HepG2 (cell line): ENCODE results near the gene MKNK1. TPM values are rescaled to one million over a fixed set of nuclear protein-coding genes. Genes with fewer than 3 reads are reported as not detected.
A peak's percentile ranks its signal among the peaks of the same experiment; 100 is the strongest.

Experiments
- ATAC-seq: fragments of 200-7000 bp; cut with Tn5 transposase; 3 replicates; pipeline ENCODE4 v1.9.1; 2020; ENCODE audit warnings: mild to moderate bottlenecking, moderate library complexity
- BruUV-seq: library from RNA; stranded (reverse); fragments of 400-500 nt; replicated peaks from 2 replicates; lab custom pipeline; 2021; lab: Mats Ljungman, UMichigan
- CTCF ChIA-PET: fragments of 300-600 bp; formaldehyde crosslinking; extraction: SDS; loops from one replicate; lab custom pipeline; 2021; ENCODE audit warnings: low total read pairs, inconsistent platforms, low intra/inter-chr PET ratio; lab: Yijun Ruan, JAX
- POLR2A ChIA-PET: fragments of 350-600 bp; sonication (Branson Sonifier 250); formaldehyde crosslinking; loops from one replicate; lab custom pipeline; 2020; ENCODE audit warnings: antibody characterized with exemption, inconsistent platforms; lab: Yijun Ruan, JAX
- DNase-seq: peaks from one replicate; pipeline ENCODE4 v3.0.0-alpha.2; 2015; ENCODE audit warnings: low spot score
- FAIRE-seq: peaks from 3 replicates; lab custom pipeline; 2011; peaks lifted over from hg19 to GRCh38; lab: Jason Lieb, UNC
- H2AFZ ChIP-seq: one replicate; pipeline ENCODE4 v1.6.1; 2011; ENCODE audit warnings: low read length, inconsistent platforms
- H3K27ac ChIP-seq: fragments of 300-600 bp; 3 replicates; pipeline ENCODE4 v1.8.0; 2011; ENCODE audit warnings: mixed run types, mild to moderate bottlenecking, mixed read lengths, low read length, inconsistent platforms; ENCODE audit not compliant: insufficient read depth; ENCODE audit errors: extremely low read length
- H3K27me3 ChIP-seq, 2 experiments: fragments of 200-600 bp in 1 of 2; 2 replicates in 1 of 2; 3 replicates in 1 of 2; pipeline versions ENCODE4 v1.6.0 to v1.8.0; 2011; ENCODE audit warnings: low read length in 2 of 2, mild to moderate bottlenecking in 2 of 2, moderate library complexity in 2 of 2, inconsistent platforms in 1 of 2; ENCODE audit not compliant: insufficient read depth in 2 of 2, control insufficient read depth in 1 of 2
- H3K36me3 ChIP-seq, 2 experiments: fragments of 200-600 bp in 1 of 2; replicated peaks in 1 of 2; 2 replicates in 1 of 2; 3 replicates in 1 of 2; pipeline versions ENCODE4 v1.5.1 to v1.8.0; 2011; ENCODE audit warnings: low read length in 2 of 2, inconsistent platforms in 1 of 2; ENCODE audit not compliant: insufficient read depth in 2 of 2, control insufficient read depth in 1 of 2
- H3K4me1 ChIP-seq: 2 replicates; pipeline ENCODE4 v1.5.1; 2012; ENCODE audit warnings: low read length, inconsistent platforms; ENCODE audit not compliant: insufficient read depth
- H3K4me2 ChIP-seq: 2 replicates; pipeline ENCODE4 v1.6.0; 2011; ENCODE audit warnings: low read depth, low read length, inconsistent platforms
- H3K4me3 ChIP-seq, 3 experiments: fragments of 200-600 bp in 1 of 3; sonication (generic), shearing (Covaris generic) in 1 of 3; replicated peaks in 1 of 3; 2 replicates each; pipeline ENCODE4 v1.5.1; 2011 to 2016; ENCODE audit warnings: low read length in 3 of 3, inconsistent platforms in 2 of 3, low read depth in 2 of 3, mild to moderate bottlenecking in 2 of 3, control low read depth in 1 of 3, mixed read lengths in 1 of 3; ENCODE audit not compliant: insufficient read depth in 1 of 3
- H3K79me2 ChIP-seq: one replicate; pipeline ENCODE4 v1.6.1; 2011; ENCODE audit warnings: low read length, inconsistent platforms; ENCODE audit not compliant: insufficient read depth
- H3K9ac ChIP-seq: 2 replicates; pipeline ENCODE4 v1.6.0; 2011; ENCODE audit warnings: mild to moderate bottlenecking, low read depth, low read length, inconsistent platforms; ENCODE audit not compliant: insufficient read depth
- H3K9me3 ChIP-seq: 2 replicates; pipeline ENCODE4 v1.5.1; 2012; ENCODE audit warnings: mild to moderate bottlenecking, low read length
- H4K20me1 ChIP-seq: 2 replicates; pipeline ENCODE4 v1.6.0; 2011; ENCODE audit warnings: inconsistent platforms, mild to moderate bottlenecking, low read length, moderate library complexity; ENCODE audit not compliant: insufficient read depth
- ADNP ChIP-seq: sonication (generic); formaldehyde crosslinking; IDR thresholded peaks from 2 replicates; pipeline ENCODE4 v1.4.0; 2020; ENCODE audit warnings: missing genetic modification reagents
- ESRRA ChIP-seq: sonication (generic); formaldehyde crosslinking; IDR thresholded peaks from 2 replicates; pipeline ENCODE4 v1.5.1; 2020; ENCODE audit warnings: mild to moderate bottlenecking, low read depth, missing genetic modification reagents
- FOSL2 ChIP-seq: sonication (generic); formaldehyde crosslinking; IDR thresholded peaks from 2 replicates; pipeline ENCODE4 v1.4.0; 2020; ENCODE audit warnings: missing genetic modification reagents
- FOXA1 ChIP-seq, 2 experiments: fragments of 450-650 bp in 1 of 2; sonication (generic) in 1 of 2; formaldehyde crosslinking in 1 of 2; IDR thresholded peaks; 2 replicates each; pipeline versions ENCODE4 v1.4.0 to v1.6.1; 2016 to 2020; ENCODE audit warnings: missing genetic modification reagents in 1 of 2
- FOXO1 ChIP-seq: sonication (generic); formaldehyde crosslinking; IDR thresholded peaks from 2 replicates; pipeline ENCODE4 v1.4.0; 2020; ENCODE audit warnings: missing genetic modification reagents
- IRX3 ChIP-seq: sonication (generic); formaldehyde crosslinking; IDR thresholded peaks from 2 replicates; pipeline ENCODE4 v1.8.1; 2023; ENCODE audit warnings: mild to moderate bottlenecking, low read depth, missing genetic modification reagents, borderline replicate concordance
- SIX4 ChIP-seq: sonication (generic); formaldehyde crosslinking; IDR thresholded peaks from 2 replicates; pipeline ENCODE4 v1.4.0; 2020; ENCODE audit warnings: missing genetic modification reagents
- SNAI1 ChIP-seq: sonication (generic); formaldehyde crosslinking; IDR thresholded peaks from 2 replicates; pipeline ENCODE4 v1.5.0; 2020; ENCODE audit warnings: mild to moderate bottlenecking, missing genetic modification reagents, borderline replicate concordance
- WIZ ChIP-seq: sonication (generic); formaldehyde crosslinking; IDR thresholded peaks from 2 replicates; pipeline ENCODE4 v1.5.1; 2020; ENCODE audit warnings: mild to moderate bottlenecking, missing genetic modification reagents
- ZBTB49 ChIP-seq: sonication (generic); formaldehyde crosslinking; IDR thresholded peaks from 2 replicates; pipeline ENCODE4 v1.4.0; 2020; ENCODE audit warnings: missing genetic modification reagents, borderline replicate concordance
- ZFP36L2 ChIP-seq: sonication (generic); formaldehyde crosslinking; IDR thresholded peaks from 2 replicates; pipeline ENCODE4 v1.4.0; 2020; ENCODE audit warnings: missing genetic modification reagents
- ZGPAT ChIP-seq: IDR thresholded peaks from 2 replicates; pipeline ENCODE4 v1.6.1; 2016; ENCODE audit warnings: mild to moderate bottlenecking
- ZNF326 ChIP-seq: sonication (generic); formaldehyde crosslinking; IDR thresholded peaks from 2 replicates; pipeline ENCODE4 v1.4.0; 2020; ENCODE audit warnings: missing genetic modification reagents, borderline replicate concordance
- WGBS: methylation state at CpG from one replicate; pipeline ENCODE4 v1.1.6; 2017; ENCODE audit warnings: low lambda C conversion rate; 5-methylcytosine and 5-hydroxymethylcytosine counted together
- in situ Hi-C: cut with HindIII; loops from 2 replicates; pipeline ENCODE4 v1.10.0; 2017; ENCODE audit warnings: low pct_unique_long_range_greater_than_20kb; ENCODE audit not compliant: extremely low pct_ligation_motif_present
- intact Hi-C: fragments of 100-400 bp; cut with micrococcal nuclease; formaldehyde crosslinking; loops from one replicate; pipeline ENCODE4 v1.10.0; 2022; ENCODE audit not compliant: unreplicated experiment
- polyA plus RNA-seq, 8 experiments: library from polyadenylated mRNA; depleted of rRNA in 3 of 8; stranded (reverse) in 7 of 8; unstranded in 1 of 8; fragments of >200 nt; fragmentation: Illumina TruSeq in 4 of 8; extraction: Trizol in 4 of 8; gene quantifications; 2 replicates each; pipeline versions ENCODE4 v1.2.1 to v1.2.3, GENCODE V29; 2011 to 2016; ENCODE audit warnings: low read depth in 4 of 8, missing spikeins in 1 of 8, mixed read lengths in 1 of 8; ENCODE audit not compliant: insufficient read depth in 1 of 8
- total RNA-seq, 5 experiments: library from RNA; depleted of rRNA; stranded (reverse); fragments of >200 nt; fragmentation: Illumina TruSeq; extraction: Trizol; gene quantifications; 2 replicates each; pipeline ENCODE4 v1.2.3, GENCODE V29; 2016; ENCODE audit warnings: low read depth in 1 of 5

The MKNK1 gene
- total and polyA plus RNA-seq, 2 of the 13 experiments (the other 11 are each of a cell fraction or from before 2014, with no cell fraction given), result 18.5 to 24.1 TPM

- TF ChIP-seq ZNF326 (CRISPR knock-in tag) (no peak), IRX3 (CRISPR knock-in tag) (no peak), ADNP (CRISPR knock-in tag) (no peak), FOXO1 (no peak), ZFP36L2 (CRISPR knock-in tag) (no peak), ZBTB49 (no peak), SNAI1 (CRISPR knock-in tag) (no peak), WIZ (CRISPR knock-in tag) (no peak)
Observed at GRCh38 chr1:46521414-46521813, 82.7 kb downstream of the MKNK1 start (continued).

GRCh38 chr1:46520063-46520911, 83.8 kb downstream of the MKNK1 start:
- no peaks in the 10 kb centered on the region for H3K36me3 ChIP-seq
- ATAC-seq (peak; percentile 56), DNase-seq (peak; percentile 30), FAIRE-seq (no peak)
- H3K9me3 ChIP-seq, result no peaks in the 10 kb centered on the region
- H3K4me3 ChIP-seq, result no peak overlapping the region
- 6% methylated on average over 9 of the region's 15 CpGs for WGBS
- TF ChIP-seq FOXA1 (IDR thresholded peaks at IDR 0.05) (no peak), FOXA1 (CRISPR knock-in tag; IDR thresholded peaks at IDR 0.05) (peak; percentile 34; the same call in 1 of the 2 replicates), SIX4 (0 out of 2 replicates have a peak, but pooled peaks have one; percentile 32), ZGPAT (CRISPR knock-in tag) (no peak), ESRRA (CRISPR knock-in tag) (no peak), FOSL2 (0 out of 2 replicates have a peak, but pooled peaks have one; percentile 15)
- no TSS peak for BruUV-seq
- H3K9ac ChIP-seq, result no peak overlapping the region
- H3K27ac ChIP-seq, result no peak overlapping the region
- 0 out of 2 replicates have a peak, but pooled peaks cover 4% of the 10 kb centered on the region for H4K20me1 ChIP-seq
- H3K79me2 ChIP-seq, result no peaks in the 10 kb centered on the region
- H3K4me1 ChIP-seq, result peaks cover 13% of the 10 kb centered on the region; the same call in 1 of the 2 replicates
- H3K4me2 ChIP-seq, result no peak overlapping the region
- H3K27me3 ChIP-seq, result peaks cover 2 to 43% of the 10 kb centered on the region in 2 experiments; a peak in 3 of 5 replicates
- in situ Hi-C loops, result no loop called here
- POLR2A ChIA-PET, result no interaction called here
- no peak overlapping the region for H2AFZ ChIP-seq
- CTCF ChIA-PET, result no interaction called here
- intact Hi-C loops, result no loop called here
